ENCODE measurements around the gene ZNF398.

GRCh38 chr7:149194799-149195179 lies 47.5 kb downstream of the ZNF398 start:
- no peak for TF ChIP-seq CTCF (IDR thresholded peaks at IDR 0.05; ENCODE audit: low read depth, low read length)
- TF ChIP-seq EZH2phosphoT487 (IDR thresholded peaks at IDR 0.05; ENCODE audit: low read depth) = no peak

All from OCI-LY3 (cell line).